ENCODE results near the gene ZNF865.

Gene ZNF865

GRCh38 chr19:55623561-55623960 lies 18.1 kb downstream of the ZNF865 start:
- no peak for DNase-seq (ENCODE audit: low spot score)

GRCh38 chr19:55624109-55625003 lies 18.9 kb downstream of the ZNF865 start, which contains the start of gene ZNF784:
ZNF784 (minus strand) TSS chr19:55624566; CDS start chr19:55624561, 5 bp downstream.
- DNase-seq (ENCODE audit: low spot score): peak; percentile 94

GRCh38 chr19:55625004-55625326 lies 19.5 kb downstream of the ZNF865 start:
- no peak for DNase-seq (ENCODE audit: low spot score)

- DNase-seq (ENCODE audit: low spot score): no peak
Observed at GRCh38 chr19:55626350-55626749, 20.9 kb downstream of the ZNF865 start.

GRCh38 chr19:55632463-55632834 lies 27.0 kb downstream of the ZNF865 start:
- DNase-seq (ENCODE audit: low spot score): peak; percentile 69

GRCh38 chr19:55633861-55634260 lies 28.4 kb downstream of the ZNF865 start:
- DNase-seq (ENCODE audit: low spot score): no peak

- DNase-seq (ENCODE audit: low spot score): no peak
Observed at GRCh38 chr19:55635334-55635717, 29.9 kb downstream of the ZNF865 start.

- no peak for DNase-seq (ENCODE audit: low spot score)
Observed at GRCh38 chr19:55635856-55636440, 30.5 kb downstream of the ZNF865 start.

- DNase-seq (ENCODE audit: low spot score): no peak
Observed at GRCh38 chr19:55636723-55637122, 31.3 kb downstream of the ZNF865 start.

- no peak for DNase-seq (ENCODE audit: low spot score)
Observed at GRCh38 chr19:55637534-55637933, 32.1 kb downstream of the ZNF865 start.

- DNase-seq (ENCODE audit: low spot score): no peak
Observed at GRCh38 chr19:55638864-55639359, 33.5 kb downstream of the ZNF865 start.

GRCh38 chr19:55640043-55640576 lies 34.7 kb downstream of the ZNF865 start:
- peak; percentile 78 for DNase-seq (ENCODE audit: low spot score)

GRCh38 chr19:55640577-55641425 lies 35.4 kb downstream of the ZNF865 start, which contains the start of gene ZNF580:
ZNF580 (plus strand) TSS chr19:55641002; CDS start chr19:55642509, 1,507 bp downstream.
- peak; percentile 88 for DNase-seq (ENCODE audit: low spot score)

- no peak for DNase-seq (ENCODE audit: low spot score)
Observed at GRCh38 chr19:55641426-55642152, 36.1 kb downstream of the ZNF865 start.

- no peak for DNase-seq (ENCODE audit: low spot score)
Observed at GRCh38 chr19:55642153-55643002, 36.9 kb downstream of the ZNF865 start.

- peak; percentile 93 for DNase-seq (ENCODE audit: low spot score)
Observed at GRCh38 chr19:55643003-55643886, 37.8 kb downstream of the ZNF865 start, which contains the start of gene ZNF581. ZNF581 (plus strand) TSS chr19:55643649; CDS start chr19:55644572, 923 bp downstream.

- DNase-seq (ENCODE audit: low spot score): no peak
Observed at GRCh38 chr19:55643887-55644176, 38.4 kb downstream of the ZNF865 start.

- DNase-seq (ENCODE audit: low spot score): no peak
Observed at GRCh38 chr19:55644191-55644833, 38.9 kb downstream of the ZNF865 start.

Measured in hepatic stellate cell (primary cell).